IPS-18c (cell line): Measurements from ENCODE around the gene GAREM1.
"Not testable (repeated sequence)": the region's sequence is repeated elsewhere in the genome, so short reads cannot be mapped to it uniquely, and the experiment has no call there.

Experiments
- H3K4me3 ChIP-seq: 2 replicates; pipeline ENCODE4 v1.7.0; 2013; ENCODE audit warnings: low read depth, mild to moderate bottlenecking, low read length, moderate library complexity; ENCODE audit not compliant: insufficient read depth
- H3K9me3 ChIP-seq: one replicate; pipeline ENCODE4 v1.6.1; 2013; ENCODE audit warnings: mild to moderate bottlenecking, low read length, moderate library complexity; ENCODE audit not compliant: control insufficient read depth, insufficient read depth

GAREM1 gene

DNA sequence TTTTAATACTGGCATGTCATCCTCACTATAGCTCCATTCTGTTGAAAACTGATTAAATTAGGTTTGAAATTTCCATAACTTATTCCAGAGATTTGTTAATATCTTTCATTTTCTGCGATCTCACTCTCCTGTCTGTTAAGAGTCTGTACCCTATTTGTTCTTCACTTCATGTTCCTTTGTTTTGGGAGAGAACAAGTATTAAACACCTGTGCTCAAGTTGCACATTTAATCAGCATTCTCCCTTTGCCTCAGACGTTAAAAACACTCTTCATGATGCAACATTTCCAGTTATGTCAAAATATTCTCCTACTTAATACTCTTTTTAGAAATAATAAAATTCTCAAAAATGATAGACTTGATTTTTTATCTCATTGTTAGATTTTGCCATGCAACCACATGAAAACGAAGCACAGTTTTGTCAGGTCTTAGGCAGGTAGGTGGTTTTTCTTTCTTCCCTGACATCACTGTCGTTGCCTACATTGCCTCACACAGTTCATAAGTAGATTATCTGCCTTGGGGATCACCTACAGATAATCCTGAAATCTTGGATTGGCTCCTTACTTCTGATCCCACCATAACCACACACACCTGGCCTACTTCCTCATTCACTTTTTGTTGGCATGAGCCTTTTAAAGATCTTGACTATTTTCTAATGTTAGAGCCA, 109.9 kb downstream of the GAREM1 start:
- H3K4me3 ChIP-seq = no peak overlapping the region
- no peaks in the 10 kb centered on the region for H3K9me3 ChIP-seq

DNA sequence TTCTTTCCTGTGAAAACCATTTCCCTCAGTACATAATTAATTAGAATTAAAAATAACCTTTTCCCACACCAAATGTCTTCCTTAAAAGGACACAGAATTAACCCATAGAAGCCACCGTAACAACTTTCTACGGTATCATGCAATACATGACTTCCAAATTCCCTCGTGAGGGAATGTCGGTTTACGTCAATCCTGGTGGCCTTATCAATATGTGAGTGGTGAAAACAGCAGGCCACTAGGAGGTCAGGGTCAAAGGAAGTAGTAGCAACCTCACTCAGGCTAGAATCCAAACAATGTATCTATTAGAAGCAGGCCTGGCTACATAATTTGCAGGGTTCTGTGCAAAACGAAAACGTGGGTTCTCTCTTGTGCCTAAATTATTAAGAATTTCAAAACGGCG, 112.2 kb downstream of the GAREM1 start:
- H3K9me3 ChIP-seq = no peaks in the 10 kb centered on the region
- H3K4me3 ChIP-seq = no peak overlapping the region

DNA sequence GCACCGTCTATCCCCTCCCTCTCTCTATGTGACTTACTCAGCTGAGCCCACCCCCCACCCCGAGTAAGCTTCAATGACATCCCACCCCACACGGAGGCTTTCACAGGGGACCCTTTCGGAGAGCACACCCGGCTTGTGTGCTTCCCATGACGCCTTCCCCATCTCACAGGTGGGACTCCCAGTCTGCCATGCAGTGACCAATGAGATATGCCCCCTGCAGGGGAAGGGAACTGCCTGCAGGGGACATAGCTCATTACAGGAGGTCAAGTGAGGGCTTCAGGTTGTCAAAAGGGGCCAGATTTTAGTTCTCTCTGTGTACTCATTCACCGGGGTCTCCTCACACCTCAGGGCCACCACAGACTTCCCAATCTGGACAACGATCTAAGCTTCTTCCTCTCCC, 112.6 kb downstream of the GAREM1 start:
- H3K9me3 ChIP-seq = no peaks in the 10 kb centered on the region
- no peak overlapping the region for H3K4me3 ChIP-seq

DNA sequence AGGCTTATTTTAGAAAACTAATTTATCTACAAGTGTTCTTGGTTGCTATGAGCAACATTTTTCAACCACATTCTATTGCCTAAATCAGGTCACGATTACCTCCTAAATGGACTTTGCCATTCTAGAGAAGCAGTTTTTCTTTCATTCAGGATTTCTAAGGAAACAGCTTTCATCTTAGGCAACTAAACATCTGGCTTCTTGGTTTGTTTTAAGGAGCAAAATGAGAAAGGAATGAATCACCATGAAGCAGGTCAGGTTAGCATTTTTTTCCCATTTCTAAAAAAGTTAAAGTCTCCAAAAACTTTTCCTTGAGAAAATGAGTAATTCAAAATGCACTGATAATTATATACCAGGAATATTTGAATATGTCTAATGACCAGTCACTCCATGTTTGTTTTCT, 114.8 kb downstream of the GAREM1 start:
- Histone ChIP-seq H3K9me3 (no peaks in the 10 kb centered on the region), H3K4me3 (no peak overlapping the region)

DNA sequence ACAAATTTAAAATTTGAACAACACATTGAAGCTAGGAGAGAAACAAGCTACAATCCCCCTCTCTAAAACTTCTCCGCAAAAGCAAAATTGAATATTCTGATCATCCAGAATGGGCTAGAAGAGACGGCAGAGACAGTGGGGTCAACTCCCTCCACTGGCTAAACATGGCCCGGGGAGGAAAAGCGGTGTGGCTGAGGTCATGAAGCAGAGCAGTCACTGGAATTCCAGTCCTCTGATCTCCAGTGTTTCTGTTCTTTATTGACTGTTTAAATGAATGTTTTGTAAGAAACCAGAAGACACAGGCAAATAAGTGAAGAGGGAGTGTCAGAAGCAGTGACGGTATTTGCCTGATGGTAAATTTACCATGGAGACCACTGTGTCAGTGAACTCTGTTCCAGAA, 116.2 kb downstream of the GAREM1 start:
- Histone ChIP-seq H3K9me3 (no peaks in the 10 kb centered on the region), H3K4me3 (no peak overlapping the region)

DNA sequence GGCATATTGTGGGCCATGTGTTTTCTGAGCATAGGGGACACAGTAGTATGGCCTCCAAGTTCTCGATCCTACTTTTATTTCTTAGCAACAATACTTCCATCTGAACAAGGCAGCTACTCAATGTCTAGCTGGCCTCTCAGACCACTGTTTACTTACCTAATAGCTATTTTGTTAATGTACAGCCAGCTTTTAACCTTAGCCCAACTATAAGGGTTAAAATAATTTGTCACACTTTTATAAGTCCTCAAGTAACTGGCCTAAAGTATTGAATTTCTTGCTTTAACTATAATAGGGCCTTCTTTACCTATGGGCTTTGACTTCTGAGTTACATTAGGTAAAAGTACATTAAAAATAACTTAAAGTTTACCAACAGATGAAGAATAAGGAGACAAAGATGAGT, 117.4 kb downstream of the GAREM1 start:
- no peak overlapping the region for H3K4me3 ChIP-seq

DNA sequence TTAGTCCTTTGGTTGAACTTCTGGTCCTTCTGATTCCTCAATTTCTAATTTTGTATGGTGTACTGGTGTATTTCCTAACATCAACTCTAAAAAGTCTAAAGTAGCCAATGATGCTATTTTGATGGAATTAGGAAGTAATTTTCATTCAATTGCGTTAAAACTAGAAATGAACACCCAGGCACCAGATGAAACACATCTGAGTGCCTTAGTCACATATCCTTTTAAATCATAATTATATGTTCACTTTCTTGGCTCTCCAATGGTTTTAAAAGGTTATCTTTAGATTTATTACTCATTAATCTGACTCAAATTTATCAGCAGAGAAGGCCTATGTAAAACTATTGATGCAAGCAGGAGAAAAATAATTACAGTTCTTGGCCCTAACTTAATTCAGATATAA, 119.7 kb downstream of the GAREM1 start:
- Histone ChIP-seq H3K9me3 (no peaks in the 10 kb centered on the region), H3K4me3 (no peak overlapping the region)

More for the DNA sequence above, 117.4 kb downstream of the GAREM1 start:
- H3K9me3 ChIP-seq = no peaks in the 10 kb centered on the region

DNA sequence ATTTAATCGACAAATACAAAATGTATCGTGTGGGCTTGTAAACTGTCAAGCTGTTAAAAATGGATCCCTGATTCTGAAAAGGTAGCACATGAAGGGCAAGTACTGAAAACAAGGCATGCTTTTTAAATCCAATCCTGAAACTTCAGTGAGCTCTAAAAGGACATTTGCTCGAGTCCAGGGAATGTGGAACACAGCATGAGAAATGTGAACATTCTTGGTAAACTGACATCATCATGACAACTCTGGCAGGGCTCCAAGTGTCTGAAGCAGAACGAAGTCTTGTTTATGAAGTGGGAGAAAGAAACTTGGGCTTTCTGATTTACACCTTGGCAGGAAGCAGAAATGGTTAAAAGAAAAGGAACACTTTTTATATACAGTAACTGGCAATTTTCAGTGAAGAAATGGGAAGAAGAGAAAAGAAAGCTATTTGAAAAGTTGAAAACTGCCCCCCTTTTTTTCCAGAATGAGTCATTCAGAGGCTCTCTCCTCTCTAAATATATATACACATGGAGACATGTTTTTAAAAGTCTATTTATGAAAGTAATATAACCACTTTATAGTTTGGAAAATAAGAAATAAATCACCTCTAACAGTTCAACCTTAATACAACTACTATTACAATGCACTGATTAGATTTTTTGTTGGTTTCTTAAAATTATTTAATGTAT, 120.8 kb downstream of the GAREM1 start:
- Histone ChIP-seq H3K9me3 (no peaks in the 10 kb centered on the region), H3K4me3 (no peak overlapping the region)

DNA sequence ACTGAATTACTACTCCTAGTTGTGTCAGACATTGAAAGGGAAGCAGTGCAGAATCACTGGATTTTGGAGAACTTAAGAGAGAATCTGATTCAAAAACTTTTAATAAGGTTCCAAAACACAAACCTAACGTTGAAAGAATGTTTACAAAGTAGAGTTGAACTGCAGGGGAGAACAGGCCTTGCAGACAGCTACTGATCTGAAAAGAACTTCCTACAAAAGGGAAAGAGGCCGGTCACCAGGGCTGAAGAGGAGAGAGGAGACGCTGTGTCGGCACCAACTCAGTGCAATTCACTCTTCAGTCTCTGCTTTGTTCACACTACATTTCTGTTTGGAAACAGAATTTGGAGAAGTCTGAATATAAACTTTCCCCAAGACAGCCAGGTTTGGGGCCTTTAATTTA, 124.0 kb downstream of the GAREM1 start:
- no peak overlapping the region for H3K4me3 ChIP-seq
- no peaks in the 10 kb centered on the region for H3K9me3 ChIP-seq

DNA sequence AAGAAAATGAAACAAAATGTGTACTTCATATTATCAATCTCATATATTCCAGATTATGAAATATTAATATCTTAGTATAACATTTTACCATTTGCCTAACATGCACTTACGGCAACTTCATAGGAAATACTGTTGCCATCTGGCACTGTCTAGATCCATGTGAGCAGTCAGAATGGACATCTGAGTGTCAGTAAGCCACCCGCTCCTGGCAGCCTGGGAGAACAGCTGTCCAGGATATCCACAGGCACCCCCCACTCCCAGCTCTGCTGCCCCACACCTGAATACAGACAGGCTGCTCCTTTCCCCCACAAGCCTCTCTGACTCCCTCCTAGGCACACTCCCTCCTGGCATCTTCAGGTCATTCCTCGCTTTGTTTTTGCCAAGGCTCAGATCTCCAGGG, 127.0 kb downstream of the GAREM1 start:
- Histone ChIP-seq H3K9me3 (no peaks in the 10 kb centered on the region), H3K4me3 (no peak overlapping the region)

DNA sequence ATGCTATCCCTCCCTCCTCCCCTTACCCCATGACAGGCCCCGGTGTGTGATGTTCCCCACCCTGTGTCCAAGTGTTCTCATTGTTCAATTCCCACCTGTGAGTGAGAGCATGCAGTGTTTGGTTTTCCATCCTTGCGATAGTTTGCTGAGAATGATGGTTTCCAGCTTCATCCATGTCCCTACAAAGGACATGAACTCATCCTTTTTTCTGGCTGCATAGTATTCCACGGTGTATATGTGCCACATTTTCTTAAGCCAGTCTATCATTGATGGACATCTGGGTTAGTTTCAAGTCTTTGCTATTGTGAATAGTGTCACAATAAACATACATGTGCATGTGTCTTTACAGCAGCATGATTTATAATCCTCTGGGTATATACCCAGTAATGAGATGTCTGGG, 129.6 kb downstream of the GAREM1 start:
- not testable (repeated sequence) for H3K9me3 ChIP-seq, H3K4me3 ChIP-seq

DNA sequence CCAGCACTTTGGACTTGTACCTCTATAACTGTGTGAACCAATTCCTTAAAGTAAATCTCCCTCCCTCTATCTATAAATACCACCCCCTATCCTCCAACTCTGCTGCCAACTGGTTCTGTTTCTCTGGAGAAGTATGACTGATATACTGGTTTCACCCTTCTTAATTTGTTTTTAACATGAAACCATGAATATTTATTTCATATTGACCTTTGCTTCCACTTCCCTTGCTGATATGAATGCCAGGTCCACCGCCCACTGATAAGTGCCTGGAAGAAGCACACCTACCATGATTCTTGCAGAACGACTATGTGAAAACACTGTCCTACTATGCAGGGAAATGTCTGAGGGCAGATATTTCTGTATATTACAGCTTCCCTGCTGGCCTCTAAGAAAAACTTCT, 131.6 kb downstream of the GAREM1 start:
- no peak overlapping the region for H3K4me3 ChIP-seq

DNA sequence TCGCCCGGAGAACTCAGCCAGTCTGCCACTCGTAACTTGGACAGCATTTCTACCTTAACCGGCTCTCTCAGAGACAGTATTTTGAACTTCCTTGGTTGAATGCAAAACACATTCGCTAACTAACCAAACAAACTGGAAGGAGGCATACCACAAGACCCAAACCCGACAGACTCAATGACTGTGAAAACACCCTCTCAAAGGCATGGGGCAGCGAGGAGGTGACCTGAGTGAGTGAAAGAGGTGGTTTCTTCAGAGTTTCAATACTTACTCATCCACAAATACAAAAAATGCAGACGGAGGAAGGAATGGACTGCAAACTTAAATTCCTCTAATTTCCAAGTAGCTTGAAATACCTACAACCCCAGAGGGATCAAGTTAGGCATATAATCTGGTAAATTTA, 132.9 kb downstream of the GAREM1 start:
- Histone ChIP-seq H3K9me3 (no peaks in the 10 kb centered on the region), H3K4me3 (no peak overlapping the region)

More for the DNA sequence above, 131.6 kb downstream of the GAREM1 start:
- H3K9me3 ChIP-seq = no peaks in the 10 kb centered on the region

DNA sequence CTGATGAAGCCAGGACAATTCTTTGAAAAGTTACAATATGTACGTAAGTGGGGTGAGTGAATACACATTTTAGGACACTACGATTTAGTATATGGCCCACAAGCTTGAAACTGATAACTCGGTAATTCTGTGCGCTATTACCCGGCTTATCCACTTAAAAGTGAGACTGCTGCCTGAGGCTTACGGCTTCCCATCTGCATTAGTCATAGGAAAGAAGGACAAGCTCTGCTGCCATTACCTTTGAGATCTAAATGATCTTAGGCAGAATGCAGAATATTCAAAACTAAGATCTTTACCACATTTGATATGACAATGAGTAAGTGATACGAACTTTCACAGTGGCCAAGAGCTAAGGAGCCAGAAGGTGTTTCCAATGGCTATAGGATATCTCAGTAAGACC, 133.3 kb downstream of the GAREM1 start:
- H3K4me3 ChIP-seq = no peak overlapping the region
- no peaks in the 10 kb centered on the region for H3K9me3 ChIP-seq

DNA sequence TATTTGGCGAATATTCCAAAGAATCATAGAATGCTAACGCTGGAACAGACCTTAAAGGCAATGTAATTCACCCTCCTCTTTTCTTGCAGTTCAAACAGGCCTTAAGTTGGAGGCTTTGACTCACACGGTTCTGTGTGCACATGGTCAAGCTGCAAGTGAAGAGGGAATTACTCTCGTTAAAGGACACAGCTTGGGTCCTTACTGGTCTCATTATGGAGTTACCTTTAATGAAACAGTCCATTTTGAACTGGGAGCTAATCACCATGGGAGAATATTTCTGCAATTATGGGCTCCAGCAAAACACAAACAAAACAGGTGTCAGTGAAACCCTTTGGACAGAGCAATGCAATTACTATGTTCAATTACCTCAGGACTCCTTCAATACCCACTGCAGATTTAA, 135.5 kb downstream of the GAREM1 start:
- no peak overlapping the region for H3K4me3 ChIP-seq
- H3K9me3 ChIP-seq = no peaks in the 10 kb centered on the region

DNA sequence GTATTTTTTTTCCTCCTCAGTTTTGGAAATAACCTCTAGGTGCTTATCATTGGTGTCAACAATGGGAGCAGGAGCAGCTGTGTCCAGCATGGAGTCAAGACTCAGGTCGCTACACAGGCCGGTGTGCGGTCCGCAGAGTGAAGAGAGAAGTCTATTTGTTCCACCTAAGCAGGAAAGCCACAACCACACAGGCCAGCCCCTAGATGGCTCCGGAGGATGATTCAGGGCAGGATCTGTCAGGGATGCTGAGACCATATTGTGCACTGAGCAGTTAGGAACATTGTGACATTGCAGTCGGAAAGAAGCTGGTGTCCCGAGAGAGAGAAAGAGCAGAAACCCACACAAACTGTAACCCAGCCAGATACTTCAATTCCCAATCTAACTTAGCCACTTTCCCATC, 136.9 kb downstream of the GAREM1 start:
- H3K4me3 ChIP-seq = no peak overlapping the region

DNA sequence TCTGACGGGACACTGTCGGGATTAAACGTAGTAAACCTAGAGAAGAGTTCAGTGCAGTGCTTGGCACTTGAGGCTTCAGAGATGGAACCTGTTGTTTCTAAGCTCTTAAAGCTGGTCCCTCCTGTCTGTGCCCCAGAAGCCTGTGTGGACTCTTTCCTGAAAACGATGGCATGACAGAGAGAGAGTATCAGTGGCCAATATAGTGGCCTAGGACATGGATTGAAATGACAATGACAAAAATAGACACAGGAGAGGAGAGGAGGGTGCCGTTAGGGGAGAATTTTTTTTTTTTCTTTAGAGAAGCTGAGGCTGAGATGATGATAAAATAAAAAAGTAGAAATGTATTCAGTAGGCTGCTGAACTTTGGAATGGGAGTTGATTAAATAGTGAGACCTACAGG, 138.0 kb downstream of the GAREM1 start:
- no peaks in the 10 kb centered on the region for H3K9me3 ChIP-seq
- H3K4me3 ChIP-seq = no peak overlapping the region

More for the DNA sequence above, 136.9 kb downstream of the GAREM1 start:
- no peaks in the 10 kb centered on the region for H3K9me3 ChIP-seq

DNA sequence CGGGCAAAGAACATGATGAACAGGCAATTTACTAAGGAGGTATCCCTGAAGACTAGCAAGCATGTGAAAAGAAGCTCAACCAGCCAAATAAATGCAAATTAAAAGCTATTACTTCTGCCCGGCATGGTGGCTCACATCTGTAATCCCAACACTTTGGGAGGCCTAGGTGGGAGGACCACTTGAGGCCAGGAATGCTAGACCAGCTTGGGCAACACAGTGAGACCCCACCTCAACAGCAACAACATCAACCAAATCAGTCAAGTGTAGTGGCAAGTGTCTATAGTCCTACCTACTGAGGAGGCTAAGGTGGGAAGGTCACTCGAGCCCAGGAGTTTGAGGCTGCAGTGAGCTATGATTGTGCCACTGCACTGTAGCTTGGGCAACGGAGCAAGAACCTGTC, 141.7 kb downstream of the GAREM1 start:
- H3K4me3 ChIP-seq = no peak overlapping the region
- no peaks in the 10 kb centered on the region for H3K9me3 ChIP-seq

DNA sequence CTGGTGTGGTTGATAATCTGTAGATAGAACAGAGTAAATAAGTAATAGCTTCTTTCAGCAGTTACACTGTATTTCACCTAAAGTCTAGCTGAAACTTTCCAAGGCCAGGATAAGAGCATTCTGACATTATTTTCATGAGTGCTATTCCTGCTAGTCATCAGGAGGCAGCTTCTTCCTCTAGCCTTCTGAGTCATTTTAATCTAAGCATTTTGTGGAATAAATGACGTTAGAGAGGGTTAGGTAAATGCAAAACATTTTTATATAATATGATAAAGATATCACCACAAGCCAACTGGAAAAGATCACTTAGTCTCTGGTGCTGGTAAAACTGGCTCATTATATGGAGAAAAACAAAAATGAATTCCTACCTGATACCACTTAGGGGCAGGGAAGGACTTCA, 142.3 kb downstream of the GAREM1 start:
- H3K9me3 ChIP-seq = no peaks in the 10 kb centered on the region
- H3K4me3 ChIP-seq = no peak overlapping the region
